HepG2 (cell line): ENCODE measurements around the gene TMEM106B. TPM values are rescaled to one million over a fixed set of nuclear protein-coding genes. Genes with fewer than 3 reads are reported as not detected.

ENCODE experiments used
- CHD2 ChIP-seq: IDR thresholded peaks from 2 replicates; pipeline ENCODE4 v1.6.1; 2011; ENCODE audit warnings: low read depth, low read length, improper control_type of control experiment
- CREB1 ChIP-seq, 2 experiments: fragments of 450-650 bp in 1 of 2; IDR thresholded peaks; 2 replicates each; pipeline ENCODE4 v1.6.1; 2016 to 2017; ENCODE audit warnings: control low read depth in 1 of 2, mild to moderate bottlenecking in 1 of 2, missing compliant biosample characterization in 1 of 2, missing genetic modification characterization in 1 of 2
- ELF3 ChIP-seq: IDR thresholded peaks from 2 replicates; pipeline ENCODE4 v1.6.1; 2016; ENCODE audit warnings: missing genetic modification reagents, missing compliant biosample characterization
- ELF4 ChIP-seq: sonication (generic); formaldehyde crosslinking; IDR thresholded peaks from 2 replicates; pipeline ENCODE4 v1.5.0; 2020; ENCODE audit warnings: missing genetic modification reagents, mild to moderate bottlenecking, moderate library complexity, borderline replicate concordance
- EP300 ChIP-seq, 3 experiments: sonication (generic) in 1 of 3; formaldehyde crosslinking in 1 of 3; IDR thresholded peaks; 2 replicates each; pipeline versions ENCODE4 v1.5.1 to v1.6.1; 2011 to 2020; ENCODE audit warnings: low read depth in 2 of 3, low read length in 2 of 3, borderline replicate concordance in 1 of 3, improper control_type of control experiment in 1 of 3, mild to moderate bottlenecking in 1 of 3, missing genetic modification reagents in 1 of 3, moderate library complexity in 1 of 3
- HNF4G ChIP-seq, 2 experiments: sonication (generic) in 1 of 2; formaldehyde crosslinking in 1 of 2; IDR thresholded peaks; 2 replicates each; pipeline versions ENCODE4 v1.4.0 to v1.6.1; 2011 to 2020; ENCODE audit warnings: borderline replicate concordance in 2 of 2, low read depth in 2 of 2, mild to moderate bottlenecking in 2 of 2, low read length in 1 of 2, missing genetic modification reagents in 1 of 2, moderate library complexity in 1 of 2
- HOMEZ ChIP-seq: IDR thresholded peaks from 2 replicates; pipeline ENCODE4 v1.6.1; 2016; ENCODE audit warnings: low read depth
- NR1H2 ChIP-seq: sonication (generic); formaldehyde crosslinking; IDR thresholded peaks from 2 replicates; pipeline ENCODE4 v1.8.1; 2022; ENCODE audit warnings: low read depth, missing genetic modification reagents, borderline replicate concordance
- SNAI1 ChIP-seq: sonication (generic); formaldehyde crosslinking; IDR thresholded peaks from 2 replicates; pipeline ENCODE4 v1.5.0; 2020; ENCODE audit warnings: mild to moderate bottlenecking, missing genetic modification reagents, borderline replicate concordance
- TCF7L2 ChIP-seq: IDR thresholded peaks from 2 replicates; pipeline ENCODE4 v1.6.1; 2011; ENCODE audit warnings: mild to moderate bottlenecking, low read depth, low read length, moderate library complexity
- TSC22D2 ChIP-seq: sonication (generic); formaldehyde crosslinking; IDR thresholded peaks from 2 replicates; pipeline ENCODE4 v1.5.1; 2020; ENCODE audit warnings: missing genetic modification reagents, mild to moderate bottlenecking, borderline replicate concordance
- WIZ ChIP-seq: sonication (generic); formaldehyde crosslinking; IDR thresholded peaks from 2 replicates; pipeline ENCODE4 v1.5.1; 2020; ENCODE audit warnings: mild to moderate bottlenecking, missing genetic modification reagents
- ZNF17 ChIP-seq: sonication (generic); formaldehyde crosslinking; IDR thresholded peaks from 2 replicates; pipeline ENCODE4 v1.5.0; 2020; ENCODE audit warnings: mild to moderate bottlenecking, missing genetic modification reagents
- ZNF318 ChIP-seq: sonication (generic); formaldehyde crosslinking; IDR thresholded peaks from 2 replicates; pipeline ENCODE4 v1.4.0; 2020; ENCODE audit warnings: mild to moderate bottlenecking, missing genetic modification reagents
- ZNF441 ChIP-seq: sonication (generic); formaldehyde crosslinking; IDR thresholded peaks from 2 replicates; pipeline ENCODE4 v1.7.0; 2021; ENCODE audit warnings: missing genetic modification reagents, borderline replicate concordance
- ZNF781 ChIP-seq: sonication (generic); formaldehyde crosslinking; IDR thresholded peaks from 2 replicates; pipeline ENCODE4 v1.5.1; 2020; ENCODE audit warnings: borderline replicate concordance, mild to moderate bottlenecking, missing genetic modification reagents; ENCODE audit errors: not compliant biosample characterization
- ZNF788 ChIP-seq: sonication (generic); formaldehyde crosslinking; IDR thresholded peaks from 2 replicates; pipeline ENCODE4 v1.5.0; 2020; ENCODE audit warnings: mild to moderate bottlenecking, missing genetic modification reagents, borderline replicate concordance
- ZNF891 ChIP-seq: sonication (generic); formaldehyde crosslinking; IDR thresholded peaks from 2 replicates; pipeline ENCODE4 v1.5.0; 2020; ENCODE audit warnings: mild to moderate bottlenecking, missing genetic modification reagents
- polyA plus RNA-seq, 8 experiments: library from polyadenylated mRNA; depleted of rRNA in 3 of 8; stranded (reverse) in 7 of 8; unstranded in 1 of 8; fragments of >200 nt; fragmentation: Illumina TruSeq in 4 of 8; extraction: Trizol in 4 of 8; gene quantifications; 2 replicates each; pipeline versions ENCODE4 v1.2.1 to v1.2.3, GENCODE V29; 2011 to 2016; ENCODE audit warnings: low read depth in 4 of 8, missing spikeins in 1 of 8, mixed read lengths in 1 of 8; ENCODE audit not compliant: insufficient read depth in 1 of 8
- total RNA-seq, 5 experiments: library from RNA; depleted of rRNA; stranded (reverse); fragments of >200 nt; fragmentation: Illumina TruSeq; extraction: Trizol; gene quantifications; 2 replicates each; pipeline ENCODE4 v1.2.3, GENCODE V29; 2016; ENCODE audit warnings: low read depth in 1 of 5

The TMEM106B gene
- total and polyA plus RNA-seq, 2 of the 13 experiments (the other 11 are each of a cell fraction or from before 2014, with no cell fraction given), result 16.8 to 25.1 TPM

GRCh38 chr7:12211054-12211710, at the start of gene TMEM106B (continued):
- TF ChIP-seq CHD2 (peak; percentile 58; the same call in 1 of the 2 replicates), NR1H2 (CRISPR knock-in tag) (no peak; the same call in 1 of the 2 replicates), TCF7L2 (no peak), ZNF781 (CRISPR knock-in tag) (no peak), EP300 (IDR thresholded peaks at IDR 0.05; ENCODE audit: low read depth in 2 of 2, low read length in 2 of 2) (peak in 1 of 2 experiments; percentile 32; a peak in 2 of 4 replicates), EP300 (CRISPR knock-in tag; IDR thresholded peaks at IDR 0.05; ENCODE audit: borderline replicate concordance) (peak; percentile 64), ZNF788 (CRISPR knock-in tag) (peak; percentile 96), ELF3 (CRISPR knock-in tag) (peak; percentile 74), ELF4 (CRISPR knock-in tag) (no peak), HOMEZ (0 out of 2 replicates have a peak, but pooled peaks have one; percentile 43), TSC22D2 (peak; percentile 87; the same call in 1 of the 2 replicates), WIZ (CRISPR knock-in tag) (peak; percentile 91), CREB1 (IDR thresholded peaks at IDR 0.05) (peak; percentile 86), CREB1 (CRISPR knock-in tag; IDR thresholded peaks at IDR 0.05) (peak; percentile 67; the same call in 1 of the 2 replicates), SNAI1 (peak; percentile 61; the same call in 1 of the 2 replicates), HNF4G (IDR thresholded peaks at IDR 0.05; ENCODE audit: borderline replicate concordance, low read depth, low read length) (peak; percentile 48), HNF4G (CRISPR knock-in tag; IDR thresholded peaks at IDR 0.05; ENCODE audit: borderline replicate concordance, low read depth) (peak; percentile 82), ZNF318 (CRISPR knock-in tag) (no peak; the same call in none of the 2 replicates), ZNF891 (CRISPR knock-in tag) (peak; percentile 97), ZNF17 (peak; percentile 96), ZNF441 (CRISPR knock-in tag) (peak; percentile 84)
